ENCODE results near the gene CLRN2. TPM values are rescaled to one million over a fixed set of nuclear protein-coding genes. Genes with fewer than 3 reads are reported as not detected.

CLRN2 gene
- total RNA-seq, 1 experiment from 2014 or later: not detected

- Histone ChIP-seq H3K4me3 (ENCODE audit: low read depth in 2 of 2, low read length in 2 of 2) (no peak overlapping the region), H3K36me3 (ENCODE audit: control insufficient read depth, insufficient read depth, low read length) (no peaks in the 10 kb centered on the region), H3K27ac (ENCODE audit: low read length) (no peak overlapping the region), H3K4me1 (ENCODE audit: control insufficient read depth, insufficient read depth, low read length) (no peaks in the 10 kb centered on the region), H3K27me3 (ENCODE audit: control insufficient read depth, insufficient read depth, low read length) (no peaks in the 10 kb centered on the region), H3K9me3 (ENCODE audit: control insufficient read depth, insufficient read depth, low read depth, low read length) (no peaks in the 10 kb centered on the region)
- in situ Hi-C loops (cut with HindIII; ENCODE audit: low pct_unique_long_range_greater_than_20kb, low sequenced_read_pairs) (no loop called here), intact Hi-C loops (cut with micrococcal nuclease; ENCODE audit: unreplicated experiment) (no loop called here)
- no peak for TF ChIP-seq TCF7L2 (IDR thresholded peaks at IDR 0.05; ENCODE audit: low read depth, low read length)
- BruUV-seq (replicated peaks): no TSS peak
- DNase-seq (ENCODE audit: low read depth, low spot score) (no peak), ATAC-seq (no peak)
- POLR2A ChIA-PET: no interaction called here
- CTCF ChIA-PET: no interaction called here
Measured at GRCh38 chr4:17526695-17527477, 11.9 kb downstream of the CLRN2 start.

DNA sequence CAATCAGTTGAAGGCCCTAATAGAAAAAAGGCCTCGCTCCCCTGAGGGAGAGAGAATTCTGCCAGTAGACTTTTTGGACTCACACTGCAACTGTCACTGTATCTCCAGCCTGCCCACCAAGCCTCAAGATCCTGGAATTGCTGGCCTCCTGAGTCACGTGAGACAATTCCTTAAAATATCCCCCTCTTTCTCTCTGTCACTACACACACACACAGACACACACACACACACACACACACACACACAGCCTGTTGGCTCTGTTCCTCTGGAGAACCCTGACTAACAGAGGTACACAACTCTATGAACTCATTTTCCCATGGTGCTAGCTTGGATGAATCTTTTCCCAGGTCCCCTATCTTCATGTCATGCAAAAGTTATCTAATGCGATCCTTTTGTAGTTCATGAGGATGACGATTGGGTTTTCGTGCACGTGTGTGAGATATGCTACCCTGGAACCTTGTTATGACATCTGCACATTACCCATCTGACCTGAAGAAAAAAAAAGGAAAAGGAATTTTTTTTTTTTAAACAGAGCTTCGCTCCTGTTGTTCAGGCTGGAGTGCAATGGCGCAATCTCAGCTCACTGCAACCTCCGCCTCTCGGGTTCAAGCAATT, 13.7 kb downstream of the CLRN2 start:
- H3K4me3 ChIP-seq (ENCODE audit: low read depth in 2 of 2, low read length in 2 of 2): no peak overlapping the region
- ChIA-PET CTCF (no interaction called here), POLR2A (no interaction called here)
- intact Hi-C loops (cut with micrococcal nuclease; ENCODE audit: unreplicated experiment) (no loop called here), in situ Hi-C loops (cut with HindIII; ENCODE audit: low pct_unique_long_range_greater_than_20kb, low sequenced_read_pairs) (no loop called here)
- ATAC-seq (no peak), DNase-seq (ENCODE audit: low read depth, low spot score) (no peak)
- no peaks in the 10 kb centered on the region for H3K9me3 ChIP-seq (ENCODE audit: control insufficient read depth, insufficient read depth, low read depth, low read length)
- no peak overlapping the region for H3K27ac ChIP-seq (ENCODE audit: low read length)
- TF ChIP-seq POLR2AphosphoS5 (IDR thresholded peaks at IDR 0.05; ENCODE audit: low read depth, low read length) (no peak), SIN3A (IDR thresholded peaks at IDR 0.05; ENCODE audit: borderline replicate concordance, insufficient read depth, low read depth, low read length) (no peak), TCF7L2 (IDR thresholded peaks at IDR 0.05; ENCODE audit: low read depth, low read length) (no peak)
- TF ChIP-seq, protein P1, sequence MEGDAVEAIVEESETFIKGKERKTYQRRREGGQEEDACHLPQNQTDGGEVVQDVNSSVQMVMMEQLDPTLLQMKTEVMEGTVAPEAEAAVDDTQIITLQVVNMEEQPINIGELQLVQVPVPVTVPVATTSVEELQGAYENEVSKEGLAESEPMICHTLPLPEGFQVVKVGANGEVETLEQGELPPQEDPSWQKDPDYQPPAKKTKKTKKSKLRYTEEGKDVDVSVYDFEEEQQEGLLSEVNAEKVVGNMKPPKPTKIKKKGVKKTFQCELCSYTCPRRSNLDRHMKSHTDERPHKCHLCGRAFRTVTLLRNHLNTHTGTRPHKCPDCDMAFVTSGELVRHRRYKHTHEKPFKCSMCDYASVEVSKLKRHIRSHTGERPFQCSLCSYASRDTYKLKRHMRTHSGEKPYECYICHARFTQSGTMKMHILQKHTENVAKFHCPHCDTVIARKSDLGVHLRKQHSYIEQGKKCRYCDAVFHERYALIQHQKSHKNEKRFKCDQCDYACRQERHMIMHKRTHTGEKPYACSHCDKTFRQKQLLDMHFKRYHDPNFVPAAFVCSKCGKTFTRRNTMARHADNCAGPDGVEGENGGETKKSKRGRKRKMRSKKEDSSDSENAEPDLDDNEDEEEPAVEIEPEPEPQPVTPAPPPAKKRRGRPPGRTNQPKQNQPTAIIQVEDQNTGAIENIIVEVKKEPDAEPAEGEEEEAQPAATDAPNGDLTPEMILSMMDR (IDR thresholded peaks at IDR 0.05): no peak
- TF ChIP-seq, protein P2, sequence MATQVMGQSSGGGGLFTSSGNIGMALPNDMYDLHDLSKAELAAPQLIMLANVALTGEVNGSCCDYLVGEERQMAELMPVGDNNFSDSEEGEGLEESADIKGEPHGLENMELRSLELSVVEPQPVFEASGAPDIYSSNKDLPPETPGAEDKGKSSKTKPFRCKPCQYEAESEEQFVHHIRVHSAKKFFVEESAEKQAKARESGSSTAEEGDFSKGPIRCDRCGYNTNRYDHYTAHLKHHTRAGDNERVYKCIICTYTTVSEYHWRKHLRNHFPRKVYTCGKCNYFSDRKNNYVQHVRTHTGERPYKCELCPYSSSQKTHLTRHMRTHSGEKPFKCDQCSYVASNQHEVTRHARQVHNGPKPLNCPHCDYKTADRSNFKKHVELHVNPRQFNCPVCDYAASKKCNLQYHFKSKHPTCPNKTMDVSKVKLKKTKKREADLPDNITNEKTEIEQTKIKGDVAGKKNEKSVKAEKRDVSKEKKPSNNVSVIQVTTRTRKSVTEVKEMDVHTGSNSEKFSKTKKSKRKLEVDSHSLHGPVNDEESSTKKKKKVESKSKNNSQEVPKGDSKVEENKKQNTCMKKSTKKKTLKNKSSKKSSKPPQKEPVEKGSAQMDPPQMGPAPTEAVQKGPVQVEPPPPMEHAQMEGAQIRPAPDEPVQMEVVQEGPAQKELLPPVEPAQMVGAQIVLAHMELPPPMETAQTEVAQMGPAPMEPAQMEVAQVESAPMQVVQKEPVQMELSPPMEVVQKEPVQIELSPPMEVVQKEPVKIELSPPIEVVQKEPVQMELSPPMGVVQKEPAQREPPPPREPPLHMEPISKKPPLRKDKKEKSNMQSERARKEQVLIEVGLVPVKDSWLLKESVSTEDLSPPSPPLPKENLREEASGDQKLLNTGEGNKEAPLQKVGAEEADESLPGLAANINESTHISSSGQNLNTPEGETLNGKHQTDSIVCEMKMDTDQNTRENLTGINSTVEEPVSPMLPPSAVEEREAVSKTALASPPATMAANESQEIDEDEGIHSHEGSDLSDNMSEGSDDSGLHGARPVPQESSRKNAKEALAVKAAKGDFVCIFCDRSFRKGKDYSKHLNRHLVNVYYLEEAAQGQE (IDR thresholded peaks at IDR 0.05; ENCODE audit: insufficient read depth in 1 of 2, low read depth in 2 of 2, low read length in 1 of 2): no peak
- no peaks in the 10 kb centered on the region for H3K27me3 ChIP-seq (ENCODE audit: control insufficient read depth, insufficient read depth, low read length)
- no peaks in the 10 kb centered on the region for H3K36me3 ChIP-seq (ENCODE audit: control insufficient read depth, insufficient read depth, low read length)
- BruUV-seq (replicated peaks): no TSS peak
- H3K4me1 ChIP-seq (ENCODE audit: control insufficient read depth, insufficient read depth, low read length): no peaks in the 10 kb centered on the region
